OCI-LY7 (cell line): ENCODE data around the gene HDAC4.

Experiments used
- EZH2phosphoT487 ChIP-seq: fragments of 200-600 bp; sonication (generic); IDR thresholded peaks from 2 replicates; pipeline ENCODE4 v1.6.1; 2018; ENCODE audit warnings: low read depth, borderline replicate concordance, mild to moderate bottlenecking, mixed run types, antibody characterized with exemption, low read length, moderate library complexity, mixed read lengths
- TF ChIP-seq, protein P1 (sequence below): fragments of 200-600 bp; sonication (generic); conservative IDR thresholded peaks from 2 replicates; pipeline ENCODE4 v1.5.1; 2014; ENCODE audit warnings: mild to moderate bottlenecking, antibody characterized with exemption, low read length, moderate library complexity, mixed read lengths

DNA sequence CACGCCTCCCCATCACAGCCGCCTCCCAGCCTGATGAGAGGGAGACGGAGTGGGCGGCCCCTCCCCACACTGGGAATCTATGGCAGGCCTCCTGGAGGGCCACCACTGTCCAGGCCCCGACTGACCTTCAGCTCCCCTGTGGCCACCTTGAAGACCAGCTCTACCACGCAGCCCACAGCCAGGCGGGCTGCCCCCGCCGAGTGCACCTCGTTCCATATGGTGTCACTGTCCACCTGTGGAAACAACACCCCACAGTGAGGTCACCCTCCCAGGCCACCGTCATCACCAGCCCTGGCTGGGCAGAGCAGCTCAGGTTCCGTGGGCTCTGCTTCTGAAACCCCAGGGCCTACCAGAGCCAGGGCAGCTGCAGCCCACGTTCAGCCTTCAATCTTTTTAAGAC, 310.9 kb downstream of the HDAC4 start:
- TF ChIP-seq, protein P1, sequence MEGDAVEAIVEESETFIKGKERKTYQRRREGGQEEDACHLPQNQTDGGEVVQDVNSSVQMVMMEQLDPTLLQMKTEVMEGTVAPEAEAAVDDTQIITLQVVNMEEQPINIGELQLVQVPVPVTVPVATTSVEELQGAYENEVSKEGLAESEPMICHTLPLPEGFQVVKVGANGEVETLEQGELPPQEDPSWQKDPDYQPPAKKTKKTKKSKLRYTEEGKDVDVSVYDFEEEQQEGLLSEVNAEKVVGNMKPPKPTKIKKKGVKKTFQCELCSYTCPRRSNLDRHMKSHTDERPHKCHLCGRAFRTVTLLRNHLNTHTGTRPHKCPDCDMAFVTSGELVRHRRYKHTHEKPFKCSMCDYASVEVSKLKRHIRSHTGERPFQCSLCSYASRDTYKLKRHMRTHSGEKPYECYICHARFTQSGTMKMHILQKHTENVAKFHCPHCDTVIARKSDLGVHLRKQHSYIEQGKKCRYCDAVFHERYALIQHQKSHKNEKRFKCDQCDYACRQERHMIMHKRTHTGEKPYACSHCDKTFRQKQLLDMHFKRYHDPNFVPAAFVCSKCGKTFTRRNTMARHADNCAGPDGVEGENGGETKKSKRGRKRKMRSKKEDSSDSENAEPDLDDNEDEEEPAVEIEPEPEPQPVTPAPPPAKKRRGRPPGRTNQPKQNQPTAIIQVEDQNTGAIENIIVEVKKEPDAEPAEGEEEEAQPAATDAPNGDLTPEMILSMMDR, result no peak
- TF ChIP-seq EZH2phosphoT487, result no peak
